Measurements from ENCODE around the gene NTPCR. TPM values are rescaled to one million over a fixed set of nuclear protein-coding genes. Genes with fewer than 3 reads are reported as not detected.

The NTPCR gene
- total RNA-seq, 1 experiment from 2014 or later = 49.1 TPM

- DNase-seq = no peak
- TF ChIP-seq, protein P1, sequence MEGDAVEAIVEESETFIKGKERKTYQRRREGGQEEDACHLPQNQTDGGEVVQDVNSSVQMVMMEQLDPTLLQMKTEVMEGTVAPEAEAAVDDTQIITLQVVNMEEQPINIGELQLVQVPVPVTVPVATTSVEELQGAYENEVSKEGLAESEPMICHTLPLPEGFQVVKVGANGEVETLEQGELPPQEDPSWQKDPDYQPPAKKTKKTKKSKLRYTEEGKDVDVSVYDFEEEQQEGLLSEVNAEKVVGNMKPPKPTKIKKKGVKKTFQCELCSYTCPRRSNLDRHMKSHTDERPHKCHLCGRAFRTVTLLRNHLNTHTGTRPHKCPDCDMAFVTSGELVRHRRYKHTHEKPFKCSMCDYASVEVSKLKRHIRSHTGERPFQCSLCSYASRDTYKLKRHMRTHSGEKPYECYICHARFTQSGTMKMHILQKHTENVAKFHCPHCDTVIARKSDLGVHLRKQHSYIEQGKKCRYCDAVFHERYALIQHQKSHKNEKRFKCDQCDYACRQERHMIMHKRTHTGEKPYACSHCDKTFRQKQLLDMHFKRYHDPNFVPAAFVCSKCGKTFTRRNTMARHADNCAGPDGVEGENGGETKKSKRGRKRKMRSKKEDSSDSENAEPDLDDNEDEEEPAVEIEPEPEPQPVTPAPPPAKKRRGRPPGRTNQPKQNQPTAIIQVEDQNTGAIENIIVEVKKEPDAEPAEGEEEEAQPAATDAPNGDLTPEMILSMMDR (IDR thresholded peaks at IDR 0.05; ENCODE audit: insufficient read depth in 1 of 2, low read depth in 1 of 2, low read length in 1 of 2, severe bottlenecking in 1 of 2, unreplicated experiment in 1 of 2) = no peak
- H3K27me3 Mint-ChIP-seq (ENCODE audit: insufficient read depth, unreplicated experiment) = no peaks in the 10 kb centered on the region
- H3K27ac Mint-ChIP-seq (ENCODE audit: unreplicated experiment) = no peak overlapping the region
- POLR2A ChIA-PET = no interaction called here
- no peaks in the 10 kb centered on the region for H3K27me3 ChIP-seq (replicated peaks; ENCODE audit: control insufficient read depth, insufficient read depth, low read length)
- H3K4me1 ChIP-seq = no peaks in the 10 kb centered on the region
- H3K9me3 Mint-ChIP-seq (ENCODE audit: unreplicated experiment) = no peaks in the 10 kb centered on the region
- intact Hi-C loops (cut with micrococcal nuclease; ENCODE audit: unreplicated experiment) = no loop called here
- no peak overlapping the region for H3K4me3 Mint-ChIP-seq (ENCODE audit: unreplicated experiment)
- CTCF ChIA-PET = no interaction called here
- H3K4me3 ChIP-seq (ENCODE audit: low read depth, low read length) = no peak overlapping the region
- no peaks in the 10 kb centered on the region for H3K36me3 ChIP-seq (ENCODE audit: control insufficient read depth, insufficient read depth, low read length)
- no peaks in the 10 kb centered on the region for H3K9me3 ChIP-seq
- no peaks in the 10 kb centered on the region for H3K36me3 Mint-ChIP-seq (ENCODE audit: insufficient read depth, unreplicated experiment)
- no TSS peak for BruUV-seq (replicated peaks)
- no peaks in the 10 kb centered on the region for H3K4me1 Mint-ChIP-seq (ENCODE audit: low read depth, unreplicated experiment)
Measured at GRCh38 chr1:233012021-233012420, 61.6 kb downstream of the NTPCR start.

DNA sequence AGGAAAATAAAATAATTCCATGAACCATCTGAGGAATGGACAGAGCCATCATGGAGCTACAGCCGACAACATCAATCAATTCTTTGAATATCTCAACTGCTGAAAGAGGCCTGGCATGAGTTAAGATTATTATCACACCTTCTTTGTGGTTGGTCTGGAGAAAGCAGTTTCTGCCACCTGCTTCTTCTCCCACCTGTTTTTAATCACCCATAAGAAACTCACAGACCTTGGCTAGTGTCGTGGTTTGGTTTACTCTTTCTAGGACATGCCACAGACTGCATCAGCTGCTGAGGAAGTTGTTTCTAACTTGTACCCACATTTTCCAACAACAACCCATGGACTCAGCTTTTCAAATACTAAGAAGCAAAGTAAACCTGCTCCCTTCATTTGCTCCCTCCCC, 65.6 kb downstream of the NTPCR start:
- no TSS peak for BruUV-seq (replicated peaks)
- intact Hi-C loops (cut with micrococcal nuclease; ENCODE audit: unreplicated experiment) = no loop called here
- no peak overlapping the region for H3K4me3 ChIP-seq (ENCODE audit: low read depth, low read length)
- Mint-ChIP-seq H3K27ac (ENCODE audit: unreplicated experiment) (no peak overlapping the region), H3K27me3 (ENCODE audit: insufficient read depth, unreplicated experiment) (no peaks in the 10 kb centered on the region), H3K4me3 (ENCODE audit: unreplicated experiment) (no peak overlapping the region), H3K36me3 (ENCODE audit: insufficient read depth, unreplicated experiment) (no peaks in the 10 kb centered on the region), H3K9me3 (ENCODE audit: unreplicated experiment) (no peaks in the 10 kb centered on the region), H3K4me1 (ENCODE audit: low read depth, unreplicated experiment) (peaks cover 16% of the 10 kb centered on the region)
- H3K4me1 ChIP-seq = no peaks in the 10 kb centered on the region
- TF ChIP-seq, protein P1 (IDR thresholded peaks at IDR 0.05; ENCODE audit: insufficient read depth in 1 of 2, low read depth in 1 of 2, low read length in 1 of 2, severe bottlenecking in 1 of 2, unreplicated experiment in 1 of 2) = no peak
- POLR2A ChIA-PET = no interaction called here
- no peaks in the 10 kb centered on the region for H3K27me3 ChIP-seq (replicated peaks; ENCODE audit: control insufficient read depth, insufficient read depth, low read length)
- no peaks in the 10 kb centered on the region for H3K9me3 ChIP-seq
- no peaks in the 10 kb centered on the region for H3K36me3 ChIP-seq (ENCODE audit: control insufficient read depth, insufficient read depth, low read length)
- DNase-seq = no peak
- CTCF ChIA-PET = no interaction called here

DNA sequence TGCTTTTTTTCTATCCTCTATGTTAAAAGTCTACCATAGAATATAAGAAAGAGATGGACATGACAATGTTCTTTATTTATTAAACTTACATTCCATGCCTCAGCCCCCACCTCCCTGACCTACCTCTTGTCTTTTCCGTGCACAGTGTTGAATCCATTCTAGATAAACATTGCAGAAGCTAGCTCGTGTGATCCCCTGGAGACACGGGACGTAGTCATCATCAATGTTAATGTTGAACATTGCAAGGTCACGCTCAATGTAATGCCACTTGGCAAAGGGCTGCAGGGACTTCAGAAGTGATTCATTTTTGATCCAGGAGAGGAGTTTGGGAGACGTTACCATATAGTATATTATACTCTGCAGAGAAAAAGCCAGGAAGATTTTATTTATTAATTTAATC, 66.4 kb downstream of the NTPCR start:
- Mint-ChIP-seq H3K36me3 (ENCODE audit: insufficient read depth, unreplicated experiment) (no peaks in the 10 kb centered on the region), H3K9me3 (ENCODE audit: unreplicated experiment) (no peaks in the 10 kb centered on the region), H3K27ac (ENCODE audit: unreplicated experiment) (no peak overlapping the region), H3K4me3 (ENCODE audit: unreplicated experiment) (no peak overlapping the region), H3K27me3 (ENCODE audit: insufficient read depth, unreplicated experiment) (no peaks in the 10 kb centered on the region), H3K4me1 (ENCODE audit: low read depth, unreplicated experiment) (peaks cover 16% of the 10 kb centered on the region)
- Histone ChIP-seq H3K36me3 (ENCODE audit: control insufficient read depth, insufficient read depth, low read length) (no peaks in the 10 kb centered on the region), H3K4me3 (ENCODE audit: low read depth, low read length) (no peak overlapping the region), H3K4me1 (no peaks in the 10 kb centered on the region), H3K27me3 (replicated peaks; ENCODE audit: control insufficient read depth, insufficient read depth, low read length) (no peaks in the 10 kb centered on the region), H3K9me3 (no peaks in the 10 kb centered on the region)
- intact Hi-C loops (cut with micrococcal nuclease; ENCODE audit: unreplicated experiment) = no loop called here
- no peak for DNase-seq
- ChIA-PET POLR2A (no interaction called here), CTCF (no interaction called here)
- no TSS peak for BruUV-seq (replicated peaks)
- TF ChIP-seq, protein P1 (IDR thresholded peaks at IDR 0.05; ENCODE audit: insufficient read depth in 1 of 2, low read depth in 1 of 2, low read length in 1 of 2, severe bottlenecking in 1 of 2, unreplicated experiment in 1 of 2) = no peak
